Measurements from ENCODE around the gene KCP. TPM values are rescaled to one million over a fixed set of nuclear protein-coding genes. Genes with fewer than 3 reads are reported as not detected.
A peak's percentile ranks its signal among the peaks of the same experiment; 100 is the strongest.

Gene KCP
- total and polyA plus RNA-seq, 2 experiments from 2014 or later: 0.76 to 1.1 TPM

DNA sequence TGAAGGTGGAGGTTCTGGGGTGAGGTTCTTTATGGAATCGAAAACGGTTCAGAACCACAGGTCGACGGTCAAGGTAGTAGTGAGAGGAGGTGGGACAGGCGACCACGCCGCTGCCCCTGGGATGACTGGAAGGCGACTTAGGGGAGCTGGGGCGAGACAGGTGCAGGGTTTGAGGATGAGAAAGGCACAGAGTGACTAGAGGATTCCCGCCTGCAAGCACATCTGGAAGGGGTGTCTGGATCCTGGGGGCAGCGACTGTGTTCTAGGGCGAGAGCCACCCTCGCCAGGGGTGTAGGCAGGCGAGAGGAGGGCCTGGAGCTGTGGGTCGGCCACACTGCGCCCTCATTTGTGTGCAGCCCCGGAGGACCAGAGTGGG is 26.8 kb upstream of the KCP start:
- H3K4me3 ChIP-seq: peak overlapping the region; percentile 61
- peaks cover 4% of the 10 kb centered on the region; the same call in 1 of the 2 replicates for H4K20me1 ChIP-seq (replicated peaks; ENCODE audit: insufficient read depth)
- peaks cover 61% of the 10 kb centered on the region for H3K27me3 ChIP-seq (ENCODE audit: insufficient read depth)
- no peaks in the 10 kb centered on the region for H3K4me1 ChIP-seq (ENCODE audit: insufficient read depth)
- no peak for DNase-seq (ENCODE audit: low spot score)
- no peaks in the 10 kb centered on the region for H3K79me2 ChIP-seq (replicated peaks; ENCODE audit: insufficient read depth)
- H3K4me2 ChIP-seq: peak overlapping the region; percentile 86
- no peaks in the 10 kb centered on the region for H3K36me3 ChIP-seq (ENCODE audit: insufficient read depth)
- Mint-ChIP-seq H3K27ac (no peak overlapping the region), H3K4me1 (peaks cover 14% of the 10 kb centered on the region), H3K36me3 (ENCODE audit: low read depth) (no peaks in the 10 kb centered on the region; the same call in 2 of the 3 replicates), H3K9me3 (no peaks in the 10 kb centered on the region), H3K4me3 (peak overlapping the region; percentile 61), H3K27me3 (ENCODE audit: insufficient read depth, low read depth, poor library complexity) (peaks cover 59% of the 10 kb centered on the region)
- peak; percentile 4 for ATAC-seq
- H3K9me2 ChIP-seq (ENCODE audit: insufficient read depth): no peaks in the 10 kb centered on the region
- H2AFZ ChIP-seq: peak overlapping the region; percentile 96
- 0 out of 2 replicates have a peak, but pooled peaks cover 5% of the 10 kb centered on the region for H3F3A ChIP-seq (replicated peaks; ENCODE audit: low read depth)
- TF ChIP-seq JUNB (IDR thresholded peaks at IDR 0.05; ENCODE audit: unreplicated experiment): no peak
- no peak for TF ChIP-seq ZNF114 (CRISPR knock-in tag; IDR thresholded peaks at IDR 0.05)
- no peak for TF ChIP-seq ZNF331 (CRISPR knock-in tag; IDR thresholded peaks at IDR 0.05; ENCODE audit: low read depth)
- no peak for TF ChIP-seq CREB1 (CRISPR knock-in tag; IDR thresholded peaks at IDR 0.05; ENCODE audit: low read depth)
- TF ChIP-seq, protein P1, sequence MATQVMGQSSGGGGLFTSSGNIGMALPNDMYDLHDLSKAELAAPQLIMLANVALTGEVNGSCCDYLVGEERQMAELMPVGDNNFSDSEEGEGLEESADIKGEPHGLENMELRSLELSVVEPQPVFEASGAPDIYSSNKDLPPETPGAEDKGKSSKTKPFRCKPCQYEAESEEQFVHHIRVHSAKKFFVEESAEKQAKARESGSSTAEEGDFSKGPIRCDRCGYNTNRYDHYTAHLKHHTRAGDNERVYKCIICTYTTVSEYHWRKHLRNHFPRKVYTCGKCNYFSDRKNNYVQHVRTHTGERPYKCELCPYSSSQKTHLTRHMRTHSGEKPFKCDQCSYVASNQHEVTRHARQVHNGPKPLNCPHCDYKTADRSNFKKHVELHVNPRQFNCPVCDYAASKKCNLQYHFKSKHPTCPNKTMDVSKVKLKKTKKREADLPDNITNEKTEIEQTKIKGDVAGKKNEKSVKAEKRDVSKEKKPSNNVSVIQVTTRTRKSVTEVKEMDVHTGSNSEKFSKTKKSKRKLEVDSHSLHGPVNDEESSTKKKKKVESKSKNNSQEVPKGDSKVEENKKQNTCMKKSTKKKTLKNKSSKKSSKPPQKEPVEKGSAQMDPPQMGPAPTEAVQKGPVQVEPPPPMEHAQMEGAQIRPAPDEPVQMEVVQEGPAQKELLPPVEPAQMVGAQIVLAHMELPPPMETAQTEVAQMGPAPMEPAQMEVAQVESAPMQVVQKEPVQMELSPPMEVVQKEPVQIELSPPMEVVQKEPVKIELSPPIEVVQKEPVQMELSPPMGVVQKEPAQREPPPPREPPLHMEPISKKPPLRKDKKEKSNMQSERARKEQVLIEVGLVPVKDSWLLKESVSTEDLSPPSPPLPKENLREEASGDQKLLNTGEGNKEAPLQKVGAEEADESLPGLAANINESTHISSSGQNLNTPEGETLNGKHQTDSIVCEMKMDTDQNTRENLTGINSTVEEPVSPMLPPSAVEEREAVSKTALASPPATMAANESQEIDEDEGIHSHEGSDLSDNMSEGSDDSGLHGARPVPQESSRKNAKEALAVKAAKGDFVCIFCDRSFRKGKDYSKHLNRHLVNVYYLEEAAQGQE (IDR thresholded peaks at IDR 0.05; ENCODE audit: unreplicated experiment): no peak
- no peak for TF ChIP-seq STAT1 (IDR thresholded peaks at IDR 0.05; ENCODE audit: unreplicated experiment)
- TF ChIP-seq, protein P2, sequence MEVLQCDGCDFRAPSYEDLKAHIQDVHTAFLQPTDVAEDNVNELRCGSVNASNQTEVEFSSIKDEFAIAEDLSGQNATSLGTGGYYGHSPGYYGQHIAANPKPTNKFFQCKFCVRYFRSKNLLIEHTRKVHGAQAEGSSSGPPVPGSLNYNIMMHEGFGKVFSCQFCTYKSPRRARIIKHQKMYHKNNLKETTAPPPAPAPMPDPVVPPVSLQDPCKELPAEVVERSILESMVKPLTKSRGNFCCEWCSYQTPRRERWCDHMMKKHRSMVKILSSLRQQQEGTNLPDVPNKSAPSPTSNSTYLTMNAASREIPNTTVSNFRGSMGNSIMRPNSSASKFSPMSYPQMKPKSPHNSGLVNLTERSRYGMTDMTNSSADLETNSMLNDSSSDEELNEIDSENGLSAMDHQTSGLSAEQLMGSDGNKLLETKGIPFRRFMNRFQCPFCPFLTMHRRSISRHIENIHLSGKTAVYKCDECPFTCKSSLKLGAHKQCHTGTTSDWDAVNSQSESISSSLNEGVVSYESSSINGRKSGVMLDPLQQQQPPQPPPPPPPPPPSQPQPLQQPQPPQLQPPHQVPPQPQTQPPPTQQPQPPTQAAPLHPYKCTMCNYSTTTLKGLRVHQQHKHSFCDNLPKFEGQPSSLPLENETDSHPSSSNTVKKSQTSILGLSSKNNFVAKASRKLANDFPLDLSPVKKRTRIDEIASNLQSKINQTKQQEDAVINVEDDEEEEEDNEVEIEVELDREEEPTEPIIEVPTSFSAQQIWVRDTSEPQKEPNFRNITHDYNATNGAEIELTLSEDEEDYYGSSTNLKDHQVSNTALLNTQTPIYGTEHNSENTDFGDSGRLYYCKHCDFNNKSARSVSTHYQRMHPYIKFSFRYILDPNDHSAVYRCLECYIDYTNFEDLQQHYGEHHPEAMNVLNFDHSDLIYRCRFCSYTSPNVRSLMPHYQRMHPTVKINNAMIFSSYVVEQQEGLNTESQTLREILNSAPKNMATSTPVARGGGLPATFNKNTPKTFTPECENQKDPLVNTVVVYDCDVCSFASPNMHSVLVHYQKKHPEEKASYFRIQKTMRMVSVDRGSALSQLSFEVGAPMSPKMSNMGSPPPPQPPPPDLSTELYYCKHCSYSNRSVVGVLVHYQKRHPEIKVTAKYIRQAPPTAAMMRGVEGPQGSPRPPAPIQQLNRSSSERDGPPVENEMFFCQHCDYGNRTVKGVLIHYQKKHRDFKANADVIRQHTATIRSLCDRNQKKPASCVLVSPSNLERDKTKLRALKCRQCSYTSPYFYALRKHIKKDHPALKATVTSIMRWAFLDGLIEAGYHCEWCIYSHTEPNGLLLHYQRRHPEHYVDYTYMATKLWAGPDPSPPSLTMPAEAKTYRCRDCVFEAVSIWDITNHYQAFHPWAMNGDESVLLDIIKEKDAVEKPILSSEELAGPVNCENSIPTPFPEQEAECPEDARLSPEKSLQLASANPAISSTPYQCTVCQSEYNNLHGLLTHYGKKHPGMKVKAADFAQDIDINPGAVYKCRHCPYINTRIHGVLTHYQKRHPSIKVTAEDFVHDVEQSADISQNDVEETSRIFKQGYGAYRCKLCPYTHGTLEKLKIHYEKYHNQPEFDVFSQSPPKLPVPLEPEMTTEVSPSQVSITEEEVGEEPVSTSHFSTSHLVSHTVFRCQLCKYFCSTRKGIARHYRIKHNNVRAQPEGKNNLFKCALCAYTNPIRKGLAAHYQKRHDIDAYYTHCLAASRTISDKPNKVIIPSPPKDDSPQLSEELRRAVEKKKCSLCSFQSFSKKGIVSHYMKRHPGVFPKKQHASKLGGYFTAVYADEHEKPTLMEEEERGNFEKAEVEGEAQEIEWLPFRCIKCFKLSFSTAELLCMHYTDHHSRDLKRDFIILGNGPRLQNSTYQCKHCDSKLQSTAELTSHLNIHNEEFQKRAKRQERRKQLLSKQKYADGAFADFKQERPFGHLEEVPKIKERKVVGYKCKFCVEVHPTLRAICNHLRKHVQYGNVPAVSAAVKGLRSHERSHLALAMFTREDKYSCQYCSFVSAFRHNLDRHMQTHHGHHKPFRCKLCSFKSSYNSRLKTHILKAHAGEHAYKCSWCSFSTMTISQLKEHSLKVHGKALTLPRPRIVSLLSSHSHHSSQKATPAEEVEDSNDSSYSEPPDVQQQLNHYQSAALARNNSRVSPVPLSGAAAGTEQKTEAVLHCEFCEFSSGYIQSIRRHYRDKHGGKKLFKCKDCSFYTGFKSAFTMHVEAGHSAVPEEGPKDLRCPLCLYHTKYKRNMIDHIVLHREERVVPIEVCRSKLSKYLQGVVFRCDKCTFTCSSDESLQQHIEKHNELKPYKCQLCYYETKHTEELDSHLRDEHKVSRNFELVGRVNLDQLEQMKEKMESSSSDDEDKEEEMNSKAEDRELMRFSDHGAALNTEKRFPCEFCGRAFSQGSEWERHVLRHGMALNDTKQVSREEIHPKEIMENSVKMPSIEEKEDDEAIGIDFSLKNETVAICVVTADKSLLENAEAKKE (CRISPR knock-in tag; IDR thresholded peaks at IDR 0.05): no peak
- TF ChIP-seq EZH2phosphoT487 (IDR thresholded peaks at IDR 0.05; ENCODE audit: unreplicated experiment): no peak
- TF ChIP-seq NANOG (IDR thresholded peaks at IDR 0.05; ENCODE audit: borderline replicate concordance): no peak
- TF ChIP-seq, protein P3, sequence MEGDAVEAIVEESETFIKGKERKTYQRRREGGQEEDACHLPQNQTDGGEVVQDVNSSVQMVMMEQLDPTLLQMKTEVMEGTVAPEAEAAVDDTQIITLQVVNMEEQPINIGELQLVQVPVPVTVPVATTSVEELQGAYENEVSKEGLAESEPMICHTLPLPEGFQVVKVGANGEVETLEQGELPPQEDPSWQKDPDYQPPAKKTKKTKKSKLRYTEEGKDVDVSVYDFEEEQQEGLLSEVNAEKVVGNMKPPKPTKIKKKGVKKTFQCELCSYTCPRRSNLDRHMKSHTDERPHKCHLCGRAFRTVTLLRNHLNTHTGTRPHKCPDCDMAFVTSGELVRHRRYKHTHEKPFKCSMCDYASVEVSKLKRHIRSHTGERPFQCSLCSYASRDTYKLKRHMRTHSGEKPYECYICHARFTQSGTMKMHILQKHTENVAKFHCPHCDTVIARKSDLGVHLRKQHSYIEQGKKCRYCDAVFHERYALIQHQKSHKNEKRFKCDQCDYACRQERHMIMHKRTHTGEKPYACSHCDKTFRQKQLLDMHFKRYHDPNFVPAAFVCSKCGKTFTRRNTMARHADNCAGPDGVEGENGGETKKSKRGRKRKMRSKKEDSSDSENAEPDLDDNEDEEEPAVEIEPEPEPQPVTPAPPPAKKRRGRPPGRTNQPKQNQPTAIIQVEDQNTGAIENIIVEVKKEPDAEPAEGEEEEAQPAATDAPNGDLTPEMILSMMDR (conservative IDR thresholded peaks at IDR 0.05; ENCODE audit: low read depth in 2 of 2): no peak
- TF ChIP-seq, protein P4, sequence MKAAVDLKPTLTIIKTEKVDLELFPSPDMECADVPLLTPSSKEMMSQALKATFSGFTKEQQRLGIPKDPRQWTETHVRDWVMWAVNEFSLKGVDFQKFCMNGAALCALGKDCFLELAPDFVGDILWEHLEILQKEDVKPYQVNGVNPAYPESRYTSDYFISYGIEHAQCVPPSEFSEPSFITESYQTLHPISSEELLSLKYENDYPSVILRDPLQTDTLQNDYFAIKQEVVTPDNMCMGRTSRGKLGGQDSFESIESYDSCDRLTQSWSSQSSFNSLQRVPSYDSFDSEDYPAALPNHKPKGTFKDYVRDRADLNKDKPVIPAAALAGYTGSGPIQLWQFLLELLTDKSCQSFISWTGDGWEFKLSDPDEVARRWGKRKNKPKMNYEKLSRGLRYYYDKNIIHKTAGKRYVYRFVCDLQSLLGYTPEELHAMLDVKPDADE (IDR thresholded peaks at IDR 0.05): no peak
- TF ChIP-seq EZH2 (IDR thresholded peaks at IDR 0.05; ENCODE audit: low read depth, unreplicated experiment): no peak
- no peak for TF ChIP-seq POLR2AphosphoS5 (IDR thresholded peaks at IDR 0.05; ENCODE audit: low read depth)
- H3K27ac ChIP-seq (ENCODE audit: low read depth): no peak overlapping the region
